HFFc6 (cell line): ENCODE data around the gene KLLN. TPM values are rescaled to one million over a fixed set of nuclear protein-coding genes. Genes with fewer than 3 reads are reported as not detected.
"Not testable (repeated sequence)": the region's sequence is repeated elsewhere in the genome, so short reads cannot be mapped to it uniquely, and the experiment has no call there.

ENCODE experiments used
- DNase-seq: peaks from one replicate; pipeline ENCODE4 v3.0.0-alpha.2; 2018
- H3K27ac Mint-ChIP-seq: 2 replicates; pipeline ENCODE4 v1.8.0; 2020; ENCODE audit warnings: mild to moderate bottlenecking, mixed read lengths
- H3K27me3 Mint-ChIP-seq: 2 replicates; pipeline ENCODE4 v1.8.0; 2021; ENCODE audit warnings: mild to moderate bottlenecking, moderate library complexity, mixed read lengths; ENCODE audit not compliant: insufficient read depth
- H3K36me3 Mint-ChIP-seq: 2 replicates; pipeline ENCODE4 v1.8.0; 2021; ENCODE audit warnings: low read depth, mixed read lengths
- H3K4me1 Mint-ChIP-seq: 2 replicates; pipeline ENCODE4 v1.8.0; 2020; ENCODE audit warnings: low read depth, mixed read lengths
- H3K4me3 Mint-ChIP-seq: 2 replicates; pipeline ENCODE4 v1.8.0; 2020; ENCODE audit warnings: mild to moderate bottlenecking, moderate library complexity, mixed read lengths
- H3K9me3 Mint-ChIP-seq: 2 replicates; pipeline ENCODE4 v1.8.0; 2020; ENCODE audit warnings: mild to moderate bottlenecking, mixed read lengths
- CTCF ChIP-seq: fragments of 200-600 bp; sonication (generic); IDR thresholded peaks from 2 replicates; pipeline ENCODE4 v1.5.0; 2021; ENCODE audit warnings: antibody characterized with exemption, mild to moderate bottlenecking
- total RNA-seq, 6 experiments: library from RNA; stranded (reverse); fragmentation: NEBNext Ultra II Directional; extraction: Animal tissue kit (Norgen Biotek cat#: 25700); gene quantifications; 2 replicates in 1 of 6; 3 replicates in 5 of 6; pipeline ENCODE4 v1.2.3, GENCODE V29; 2021

KLLN gene
- total RNA-seq, 6 experiments from 2014 or later: 0.65 to 0.77 (median 0.73) TPM

- Mint-ChIP-seq H3K27me3 (peaks cover 2% of the 10 kb centered on the region), H3K36me3 (peaks cover 36% of the 10 kb centered on the region), H3K9me3 (peaks cover 5% of the 10 kb centered on the region; the same call in 1 of the 2 replicates), H3K4me1 (peaks cover 32% of the 10 kb centered on the region), H3K4me3 (no peak overlapping the region), H3K27ac (no peak overlapping the region)
- no peak for DNase-seq
- TF ChIP-seq CTCF: no peak
These were observed 23.8 kb upstream of the KLLN start for GRCh38 chr10:87887146-87887545.

- Mint-ChIP-seq H3K4me3 (no peak overlapping the region), H3K4me1 (peaks cover 34% of the 10 kb centered on the region)
- TF ChIP-seq CTCF: no peak
These were observed 23.3 kb upstream of the KLLN start for GRCh38 chr10:87886635-87887034.

GRCh38 chr10:87882555-87883294, 19.4 kb upstream of the KLLN start:
- Mint-ChIP-seq H3K36me3 (peaks cover 55% of the 10 kb centered on the region), H3K4me3 (no peak overlapping the region), H3K4me1 (peaks cover 46% of the 10 kb centered on the region), H3K9me3 (peaks cover 14% of the 10 kb centered on the region), H3K27ac (no peak overlapping the region), H3K27me3 (peaks cover 5% of the 10 kb centered on the region)
- DNase-seq: no peak
- TF ChIP-seq CTCF: no peak

More at GRCh38 chr10:87886635-87887034, 23.3 kb upstream of the KLLN start:
- Mint-ChIP-seq H3K36me3 (peaks cover 41% of the 10 kb centered on the region), H3K27ac (no peak overlapping the region), H3K9me3 (peaks cover 9% of the 10 kb centered on the region), H3K27me3 (peaks cover 2% of the 10 kb centered on the region)
- no peak for DNase-seq

- DNase-seq, H3K27ac Mint-ChIP-seq, H3K27me3 Mint-ChIP-seq, H3K4me3 Mint-ChIP-seq: not testable (repeated sequence)
- H3K4me1 Mint-ChIP-seq: peaks cover 39% of the 10 kb centered on the region
- peaks cover 10% of the 10 kb centered on the region for H3K9me3 Mint-ChIP-seq
- peaks cover 43% of the 10 kb centered on the region for H3K36me3 Mint-ChIP-seq
These were observed 18.2 kb upstream of the KLLN start for GRCh38 chr10:87881373-87882059.

- 0 out of 2 replicates have a peak, but pooled peaks cover 3% of the 10 kb centered on the region for H3K27me3 Mint-ChIP-seq
- H3K36me3 Mint-ChIP-seq: peaks cover 32% of the 10 kb centered on the region
- no peak overlapping the region; the same call in 1 of the 2 replicates for H3K27ac Mint-ChIP-seq
- DNase-seq: no peak
- peaks cover 35% of the 10 kb centered on the region for H3K4me1 Mint-ChIP-seq
- no peak for TF ChIP-seq CTCF
- H3K4me3 Mint-ChIP-seq: no peak overlapping the region
- peaks cover 9% of the 10 kb centered on the region for H3K9me3 Mint-ChIP-seq
These were observed 17.0 kb upstream of the KLLN start for GRCh38 chr10:87880336-87880735.
